IMR-90 (cell line): ENCODE measurements around the gene OR52I1. TPM values are rescaled to one million over a fixed set of nuclear protein-coding genes. Genes with fewer than 3 reads are reported as not detected.

Source experiments
- ATAC-seq: fragments of 200-7000 bp; cut with Tn5 transposase; 2 replicates; pipeline ENCODE4 v1.9.1; 2020; ENCODE audit warnings: low read depth, mild to moderate bottlenecking, moderate library complexity
- BruUV-seq: library from RNA; stranded (reverse); fragments of 400-500 nt; replicated peaks from 2 replicates; lab custom pipeline; 2021; lab: Mats Ljungman, UMichigan
- CTCF ChIA-PET: fragments of 300-600 bp; formaldehyde crosslinking; extraction: SDS; loops from one replicate; lab custom pipeline; 2021; ENCODE audit warnings: antibody characterized with exemption; lab: Yijun Ruan, JAX
- POLR2A ChIA-PET: fragments of 300-600 bp; sonication (Branson Sonifier 250); formaldehyde crosslinking; loops from one replicate; lab custom pipeline; 2022; ENCODE audit warnings: antibody characterized with exemption; ENCODE audit not compliant: unreplicated experiment; lab: Charles Lee
- DNase-seq: peaks from one replicate; pipeline ENCODE4 v3.0.0; 2013
- H2AFZ ChIP-seq: replicated peaks from 2 replicates; pipeline ENCODE3; 2013; ENCODE audit warnings: low read length, mild to moderate bottlenecking; ENCODE audit not compliant: poor library complexity
- H2AK5ac ChIP-seq: 2 replicates; pipeline ENCODE4 v1.6.1; 2013; ENCODE audit warnings: low read depth, low read length, inconsistent platforms
- H2AK9ac ChIP-seq: replicated peaks from 2 replicates; pipeline ENCODE3; 2013; ENCODE audit warnings: mild to moderate bottlenecking, low read depth, low read length, moderate library complexity; ENCODE audit not compliant: poor library complexity
- H2BK120ac ChIP-seq: 2 replicates; pipeline ENCODE4 v1.6.1; 2013; ENCODE audit warnings: low read depth, low read length, inconsistent platforms
- H2BK15ac ChIP-seq: 3 replicates; pipeline ENCODE4 v1.6.1; 2013; ENCODE audit warnings: low read depth, low read length, inconsistent platforms
- H2BK20ac ChIP-seq: 2 replicates; pipeline ENCODE4 v1.6.1; 2013; ENCODE audit warnings: low read depth, mild to moderate bottlenecking, inconsistent platforms, low read length, moderate library complexity
- H2BK5ac ChIP-seq: 2 replicates; pipeline ENCODE4 v1.6.1; 2013; ENCODE audit warnings: mild to moderate bottlenecking, low read depth, low read length, inconsistent platforms; ENCODE audit not compliant: poor library complexity, severe bottlenecking
- H3K14ac ChIP-seq: replicated peaks from 2 replicates; pipeline ENCODE4 v1.6.1; 2013; ENCODE audit warnings: low read depth, low read length, inconsistent platforms
- H3K18ac ChIP-seq: 2 replicates; pipeline ENCODE4 v1.6.1; 2013; ENCODE audit warnings: low read depth, low read length, control low read depth
- H3K23ac ChIP-seq: 2 replicates; pipeline ENCODE4 v1.6.1; 2013; ENCODE audit warnings: low read depth, low read length, inconsistent platforms
- H3K27ac ChIP-seq: 2 replicates; pipeline ENCODE4 v1.5.1; 2013; ENCODE audit warnings: mild to moderate bottlenecking, control low read depth, low read length; ENCODE audit not compliant: insufficient read depth
- H3K27me3 ChIP-seq: 2 replicates; pipeline ENCODE4 v1.6.1; 2013; ENCODE audit warnings: low read length; ENCODE audit not compliant: control insufficient read depth, insufficient read depth
- H3K36me3 ChIP-seq: 2 replicates; pipeline ENCODE4 v1.6.1; 2013; ENCODE audit warnings: low read length, mixed read lengths; ENCODE audit not compliant: control insufficient read depth, insufficient read depth
- H3K4ac ChIP-seq: 2 replicates; pipeline ENCODE4 v1.6.1; 2013; ENCODE audit warnings: low read depth, low read length, inconsistent platforms
- H3K4me1 ChIP-seq: 2 replicates; pipeline ENCODE4 v1.6.1; 2013; ENCODE audit warnings: low read length, mixed read lengths; ENCODE audit not compliant: control insufficient read depth, insufficient read depth
- H3K4me2 ChIP-seq: 2 replicates; pipeline ENCODE4 v1.6.1; 2013; ENCODE audit warnings: low read depth, mild to moderate bottlenecking, control low read depth, low read length, moderate library complexity
- H3K4me3 ChIP-seq: 2 replicates; pipeline ENCODE4 v1.5.1; 2013; ENCODE audit warnings: low read depth, mild to moderate bottlenecking, control low read depth, low read length, moderate library complexity; ENCODE audit not compliant: insufficient read depth
- H3K56ac ChIP-seq: 2 replicates; pipeline ENCODE4 v1.6.1; 2013; ENCODE audit warnings: low read length, inconsistent platforms; ENCODE audit not compliant: insufficient read depth; ENCODE audit errors: extremely low read depth
- H3K79me1 ChIP-seq, 2 experiments: 2 replicates each; pipeline ENCODE4 v1.6.1; 2013; ENCODE audit warnings: low read length in 2 of 2, inconsistent platforms in 1 of 2, low read depth in 1 of 2
- H3K9ac ChIP-seq: 2 replicates; pipeline ENCODE4 v1.6.1; 2013; ENCODE audit warnings: low read depth, low read length, control low read depth
- H3K9me1 ChIP-seq: 2 replicates; pipeline ENCODE4 v1.6.1; 2013; ENCODE audit warnings: low read length, inconsistent platforms; ENCODE audit not compliant: insufficient read depth
- H3K9me3 ChIP-seq: 2 replicates; pipeline ENCODE4 v1.6.1; 2013; ENCODE audit warnings: low read length; ENCODE audit not compliant: control insufficient read depth, insufficient read depth
- H4K20me1 ChIP-seq: 2 replicates; pipeline ENCODE4 v1.6.1; 2013; ENCODE audit warnings: low read length, inconsistent platforms; ENCODE audit not compliant: insufficient read depth
- H4K5ac ChIP-seq: 2 replicates; pipeline ENCODE4 v1.6.1; 2013; ENCODE audit warnings: mild to moderate bottlenecking, low read depth, low read length, control low read depth
- H4K8ac ChIP-seq, 2 experiments: 2 replicates each; pipeline ENCODE4 v1.6.1; 2013; ENCODE audit warnings: low read depth in 2 of 2, low read length in 2 of 2, control low read depth in 1 of 2, inconsistent platforms in 1 of 2
- H4K91ac ChIP-seq: 2 replicates; pipeline ENCODE4 v1.6.1; 2013; ENCODE audit warnings: low read depth, low read length, inconsistent platforms; ENCODE audit not compliant: insufficient read depth
- CEBPB ChIP-seq: IDR thresholded peaks from 2 replicates; pipeline ENCODE4 v1.6.1; 2012; ENCODE audit warnings: low read depth, low read length, improper control_type of control experiment
- FOS ChIP-seq: fragments of 150-350 bp; IDR thresholded peaks from 2 replicates; pipeline ENCODE4 v1.6.1; 2016; ENCODE audit warnings: low read depth, low read length
- MAZ ChIP-seq: IDR thresholded peaks from 2 replicates; pipeline ENCODE4 v1.6.1; 2012; ENCODE audit warnings: low read depth, mild to moderate bottlenecking, low read length, improper control_type of control experiment, moderate library complexity, borderline replicate concordance
- MXI1 ChIP-seq: IDR thresholded peaks from 2 replicates; pipeline ENCODE4 v1.6.1; 2012; ENCODE audit warnings: low read depth, mild to moderate bottlenecking, low read length, moderate library complexity, borderline replicate concordance
- POLR2A ChIP-seq: IDR thresholded peaks from 2 replicates; pipeline ENCODE4 v1.6.1; 2012; ENCODE audit warnings: mild to moderate bottlenecking, low read depth, low read length
- SMC3 ChIP-seq: fragments of 150-350 bp; IDR thresholded peaks from 2 replicates; pipeline ENCODE4 v1.6.1; 2016; ENCODE audit warnings: low read depth, mild to moderate bottlenecking, antibody characterized with exemption, low read length, moderate library complexity
- WGBS, 2 experiments: methylation state at CpG; one replicate each; pipeline versions ENCODE4 v1.1.5 to v1.1.7; 2013; ENCODE audit warnings: missing lambda C conversion rate in 2 of 2; ENCODE audit not compliant: insufficient read length in 1 of 2; ENCODE audit errors: extremely low coverage in 2 of 2; 5-methylcytosine and 5-hydroxymethylcytosine counted together
- dilution Hi-C: fragments of 300-500 bp; cut with HindIII; formaldehyde crosslinking; loops from one replicate; pipeline ENCODE4 v1.14.3; 2018; ENCODE audit warnings: low sequenced_read_pairs; ENCODE audit not compliant: unreplicated experiment
- in situ Hi-C: fragments of 300-500 bp; cut with MboI; formaldehyde crosslinking; loops from 3 replicates; pipeline ENCODE4 v1.14.3; 2019; ENCODE audit warnings: low sequenced_read_pairs, inconsistent platforms, mixed read lengths
- intact Hi-C: fragments of 100-400 bp; cut with micrococcal nuclease; formaldehyde crosslinking; loops from 2 replicates; pipeline ENCODE4 v1.10.0; 2022
- polyA plus RNA-seq, 3 experiments: library from polyadenylated mRNA; depleted of rRNA; stranded (reverse); fragments of >200 nt; gene quantifications; 2 replicates each; pipeline ENCODE4 v1.2.3, GENCODE V29; 2012; ENCODE audit warnings: low replicate concordance in 1 of 3
- total RNA-seq: library from RNA; depleted of rRNA; stranded (reverse); fragments of >200 nt; gene quantifications from 2 replicates; pipeline ENCODE4 v1.2.3, GENCODE V29; 2012

Gene OR52I1
- total and polyA plus RNA-seq, 2 of the 4 experiments (the other 2 are of a cell fraction): not detected

DNA sequence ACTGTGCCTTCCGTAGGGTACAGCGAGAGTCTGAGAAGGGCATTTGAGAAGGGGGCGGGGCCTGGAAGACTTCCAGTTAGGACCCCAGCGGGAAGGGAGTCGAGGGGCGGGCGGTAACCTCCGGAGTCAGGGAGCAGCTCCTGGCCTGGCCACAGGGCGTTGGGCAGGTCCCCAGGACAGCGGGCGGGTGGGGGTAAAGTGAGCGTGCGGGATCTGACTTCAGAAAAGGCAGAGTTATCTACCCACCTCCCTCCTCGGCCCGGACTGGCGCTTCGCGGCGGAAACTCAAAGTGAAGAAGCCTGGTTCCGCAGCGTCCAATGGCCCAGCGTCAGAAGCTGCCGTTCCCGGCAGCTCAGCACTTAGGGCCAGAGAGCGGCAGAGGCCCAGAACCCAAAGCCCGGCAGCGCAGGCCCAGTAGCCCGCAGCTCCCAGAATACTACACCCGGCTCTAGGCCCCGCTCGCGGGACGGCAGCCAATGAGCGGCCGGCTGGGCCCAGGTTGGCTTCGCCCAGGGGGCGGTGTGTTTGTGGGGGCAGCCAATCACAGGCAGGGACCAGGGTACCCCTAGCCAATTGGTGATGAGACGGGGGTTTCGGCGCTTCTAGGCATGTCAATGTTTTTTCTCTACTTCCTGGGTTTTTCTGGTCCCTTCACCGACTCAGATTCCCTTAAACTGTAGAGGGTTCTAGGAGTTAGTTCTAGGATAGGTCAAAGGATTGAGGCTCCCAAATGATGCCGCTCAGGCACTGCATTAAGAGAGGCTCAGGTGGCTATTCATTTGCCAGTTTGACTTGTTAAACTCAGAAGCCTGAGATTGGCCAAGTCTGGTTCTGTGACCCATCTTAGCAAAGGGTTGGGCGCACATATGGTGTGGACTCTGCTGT is 14.2 kb downstream of the OR52I1 start, which contains the start of gene TRIM68:
TRIM68 (minus strand) TSS at position 451 of the 886 bp plus-strand sequence. CDS start 2,727 bp downstream, outside the sequence.
- ATAC-seq: peak; percentile 100
- peak within 1 kb of the TSS; percentile 62 for H3K27ac ChIP-seq
- H3K18ac ChIP-seq: peak within 1 kb of the TSS; percentile 23
- no peak within 1 kb of the TSS; the same call in 1 of the 2 replicates for H3K56ac ChIP-seq
- H3K4me2 ChIP-seq: peak within 1 kb of the TSS; percentile 92
- WGBS, 2 experiments: 4% methylated on average over 9 of the region's 43 CpGs; no CpG with 5 or more reads in 1 of the 2 experiments
- peak within 1 kb of the TSS; percentile 77 for H3K9ac ChIP-seq
- dilution Hi-C loops: no loop called here
- peak within 1 kb of the TSS; percentile 94 for H4K5ac ChIP-seq
- H3K4me1 ChIP-seq: peaks cover 7% of the 10 kb centered on the region
- peak; percentile 95 for DNase-seq
- peak within 1 kb of the TSS; percentile 71; the same call in 1 of the 2 replicates for H3K23ac ChIP-seq
- H4K91ac ChIP-seq: peak within 1 kb of the TSS; percentile 47; the same call in 1 of the 2 replicates
- H2BK15ac ChIP-seq: no peak within 1 kb of the TSS
- no peak within 1 kb of the TSS for H2BK20ac ChIP-seq
- no TSS peak for BruUV-seq
- H3K4ac ChIP-seq: peak within 1 kb of the TSS; percentile 75
- H2AK9ac ChIP-seq: no peak within 1 kb of the TSS
- no peaks in the 10 kb centered on the region for H3K27me3 ChIP-seq
- TF ChIP-seq SMC3: no peak
- peak; percentile 3; the same call in 1 of the 2 replicates for TF ChIP-seq MAZ
- TF ChIP-seq POLR2A: peak; percentile 62
- no peak for TF ChIP-seq CEBPB
- TF ChIP-seq FOS: peak; percentile 31; the same call in 1 of the 2 replicates
- TF ChIP-seq MXI1: no peak
- H3K36me3 ChIP-seq: peaks cover 6% of the 10 kb centered on the region
- no peaks in the 10 kb centered on the region for H3K9me3 ChIP-seq
- POLR2A ChIA-PET: no interaction called here
- peak within 1 kb of the TSS; percentile 76 for H3K14ac ChIP-seq
- peak within 1 kb of the TSS; percentile 69 for H3K4me3 ChIP-seq
- in situ Hi-C loops: no loop called here
- CTCF ChIA-PET: interaction anchor here (1.6 to 2.0 kb wide), 2 partner anchors 29 to 420 kb away, joined by 6 to 7 read pairs; partner anchors contain the start of gene OR51D1
- H2BK120ac ChIP-seq: no peak within 1 kb of the TSS
- intact Hi-C loops: no loop called here
- peaks cover 0 to 11% of the 10 kb centered on the region in 2 experiments for H3K79me1 ChIP-seq
- H2AK5ac ChIP-seq: no peak within 1 kb of the TSS
- H2BK5ac ChIP-seq: peak within 1 kb of the TSS; percentile 43
- peak within 1 kb of the TSS; percentile 95 to 97 for H4K8ac ChIP-seq
- H4K20me1 ChIP-seq: no peaks in the 10 kb centered on the region
- peak within 1 kb of the TSS; percentile 93 for H2AFZ ChIP-seq
- peaks cover 2% of the 10 kb centered on the region; the same call in 1 of the 2 replicates for H3K9me1 ChIP-seq
